Memory B cell (primary cell): ENCODE data around the gene LYST.
"Not testable (repeated sequence)": the region's sequence is repeated elsewhere in the genome, so short reads cannot be mapped to it uniquely, and the experiment has no call there.

Source experiments
- ATAC-seq: fragments of 150-1000 bp; cut with Tn5 transposase; 2 replicates; pipeline ENCODE4 v1.10.0; 2021; ENCODE audit warnings: low read depth, mild to moderate bottlenecking, moderate library complexity
- DNase-seq, 2 donors: peaks; one replicate each; pipeline ENCODE4 v3.0.0; 2022; ENCODE audit warnings: low spot score in 2 of 2
- H3K27ac Mint-ChIP-seq: one replicate; pipeline ENCODE4 v1.8.0; 2022; ENCODE audit warnings: mild to moderate bottlenecking, moderate library complexity, mixed read lengths
- H3K27me3 Mint-ChIP-seq: one replicate; pipeline ENCODE4 v1.8.0; 2022; ENCODE audit warnings: mixed read lengths
- H3K36me3 Mint-ChIP-seq: one replicate; pipeline ENCODE4 v1.8.0; 2022; ENCODE audit warnings: mild to moderate bottlenecking, mixed read lengths
- H3K4me1 Mint-ChIP-seq: one replicate; pipeline ENCODE4 v1.8.0; 2022; ENCODE audit warnings: mixed read lengths
- H3K4me3 Mint-ChIP-seq: one replicate; pipeline ENCODE4 v1.8.0; 2022; ENCODE audit warnings: mild to moderate bottlenecking, moderate library complexity, mixed read lengths
- H3K9me3 Mint-ChIP-seq: one replicate; pipeline ENCODE4 v1.8.0; 2022; ENCODE audit warnings: mixed read lengths

LYST gene

DNA sequence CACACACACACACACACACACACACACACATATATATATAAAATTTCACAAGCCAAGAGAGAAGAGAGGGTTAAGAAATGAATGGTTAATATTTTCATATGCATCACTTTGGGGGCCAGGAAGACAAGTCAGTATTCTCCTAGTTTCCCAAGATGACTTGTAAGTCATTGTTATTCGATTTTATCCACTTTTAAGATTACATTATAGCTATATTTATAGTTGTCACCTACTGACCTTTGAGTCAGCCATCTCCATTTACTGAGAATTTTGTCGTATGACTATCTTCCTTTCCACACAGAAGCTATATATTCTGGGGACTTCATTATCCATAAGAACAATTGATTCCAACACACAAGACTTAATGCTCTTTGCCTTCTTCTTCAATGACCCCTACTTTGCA lies 8.9 kb downstream of the LYST start:
- ATAC-seq: no peak
- H3K27me3 Mint-ChIP-seq: no peaks in the 10 kb centered on the region
- H3K27ac Mint-ChIP-seq: no peak overlapping the region
- H3K4me1 Mint-ChIP-seq: peaks cover 19% of the 10 kb centered on the region
- H3K4me3 Mint-ChIP-seq: no peak overlapping the region
- H3K9me3 Mint-ChIP-seq: peaks cover 2% of the 10 kb centered on the region
- H3K36me3 Mint-ChIP-seq: peaks cover 4% of the 10 kb centered on the region
- DNase-seq: no peak

GRCh38 chr1:235855811-235856429 lies 10.8 kb downstream of the LYST start:
- Mint-ChIP-seq H3K9me3 (peaks cover 2% of the 10 kb centered on the region), H3K36me3 (peaks cover 7% of the 10 kb centered on the region), H3K4me3 (no peak overlapping the region), H3K27ac (no peak overlapping the region), H3K27me3 (no peaks in the 10 kb centered on the region), H3K4me1 (peaks cover 20% of the 10 kb centered on the region)
- DNase-seq (no peak), ATAC-seq (peak; percentile 37)

- Mint-ChIP-seq H3K36me3 (peaks cover 11% of the 10 kb centered on the region), H3K4me3 (no peak overlapping the region), H3K27me3 (no peaks in the 10 kb centered on the region), H3K4me1 (peaks cover 35% of the 10 kb centered on the region), H3K27ac (no peak overlapping the region), H3K9me3 (peaks cover 2% of the 10 kb centered on the region)
- DNase-seq: no peak
- no peak for ATAC-seq
Measured at GRCh38 chr1:235854347-235854746, 12.4 kb downstream of the LYST start.

DNA sequence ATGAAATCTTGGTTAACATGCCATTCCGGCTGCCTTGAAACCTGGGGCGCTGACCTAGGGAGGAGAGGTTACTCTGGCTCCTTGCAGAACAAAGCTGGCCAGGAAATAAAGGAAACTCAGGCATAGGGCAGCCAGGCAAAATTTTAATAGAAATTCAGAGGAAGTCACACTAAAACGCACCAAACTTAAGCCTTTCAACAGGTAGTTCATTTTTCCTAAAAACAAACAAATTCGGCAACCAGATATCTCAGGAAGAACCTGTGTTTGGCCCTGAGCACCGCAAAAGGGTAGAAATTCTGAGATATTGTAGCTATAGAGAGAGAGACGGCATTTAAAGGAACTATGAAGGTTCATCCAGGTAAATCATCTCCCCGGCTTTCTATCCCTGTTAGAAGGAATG lies 13.1 kb downstream of the LYST start:
- no peak for ATAC-seq
- Mint-ChIP-seq H3K9me3 (peaks cover 3% of the 10 kb centered on the region), H3K27ac (no peak overlapping the region), H3K27me3 (no peaks in the 10 kb centered on the region), H3K4me3 (no peak overlapping the region), H3K36me3 (peaks cover 11% of the 10 kb centered on the region), H3K4me1 (peaks cover 41% of the 10 kb centered on the region)
- no peak for DNase-seq

GRCh38 chr1:235852887-235853286 lies 13.8 kb downstream of the LYST start:
- DNase-seq: no peak
- Mint-ChIP-seq H3K36me3 (peaks cover 13% of the 10 kb centered on the region), H3K9me3 (peaks cover 4% of the 10 kb centered on the region), H3K27me3 (no peaks in the 10 kb centered on the region), H3K4me3 (no peak overlapping the region), H3K4me1 (peaks cover 46% of the 10 kb centered on the region), H3K27ac (no peak overlapping the region)
- ATAC-seq: no peak

GRCh38 chr1:235851939-235852338 lies 14.8 kb downstream of the LYST start:
- no peak overlapping the region for H3K27ac Mint-ChIP-seq
- H3K27me3 Mint-ChIP-seq: no peaks in the 10 kb centered on the region
- no peak for ATAC-seq
- no peak overlapping the region for H3K4me3 Mint-ChIP-seq
- peaks cover 6% of the 10 kb centered on the region for H3K9me3 Mint-ChIP-seq
- no peak for DNase-seq
- H3K36me3 Mint-ChIP-seq: peaks cover 19% of the 10 kb centered on the region
- H3K4me1 Mint-ChIP-seq: peaks cover 48% of the 10 kb centered on the region

DNA sequence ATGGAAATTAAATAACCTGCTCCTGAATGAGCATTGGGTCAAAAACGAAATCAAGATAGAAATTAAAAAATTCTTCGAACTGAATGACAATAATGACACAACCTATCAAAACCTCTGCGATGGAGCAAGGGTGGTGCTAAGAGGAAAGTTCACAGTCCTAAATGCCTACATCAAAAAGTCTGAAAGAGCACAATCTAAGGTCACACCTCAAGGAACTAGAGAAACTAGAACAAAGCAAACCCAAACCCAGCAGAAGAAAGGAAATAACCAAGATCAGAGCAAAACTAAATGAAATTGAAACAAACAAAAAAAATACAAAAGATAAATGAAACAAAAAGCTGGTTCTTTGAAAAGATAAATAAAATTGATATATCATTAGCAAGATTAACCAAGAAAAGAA lies 18.5 kb downstream of the LYST start:
- H3K27me3 Mint-ChIP-seq, H3K4me3 Mint-ChIP-seq, H3K27ac Mint-ChIP-seq, DNase-seq, H3K9me3 Mint-ChIP-seq, ATAC-seq: not testable (repeated sequence)
- H3K4me1 Mint-ChIP-seq: peaks cover 49% of the 10 kb centered on the region
- peaks cover 27% of the 10 kb centered on the region for H3K36me3 Mint-ChIP-seq

- peaks cover 61% of the 10 kb centered on the region for H3K4me1 Mint-ChIP-seq
- not testable (repeated sequence) for H3K9me3 Mint-ChIP-seq, ATAC-seq, DNase-seq, H3K4me3 Mint-ChIP-seq, H3K27me3 Mint-ChIP-seq
- H3K27ac Mint-ChIP-seq: peak overlapping the region; percentile 4
- peaks cover 25% of the 10 kb centered on the region for H3K36me3 Mint-ChIP-seq
Measured at GRCh38 chr1:235845656-235846107, 21.0 kb downstream of the LYST start.

GRCh38 chr1:235844776-235845175 lies 21.9 kb downstream of the LYST start:
- peaks cover 58% of the 10 kb centered on the region for H3K4me1 Mint-ChIP-seq

DNA sequence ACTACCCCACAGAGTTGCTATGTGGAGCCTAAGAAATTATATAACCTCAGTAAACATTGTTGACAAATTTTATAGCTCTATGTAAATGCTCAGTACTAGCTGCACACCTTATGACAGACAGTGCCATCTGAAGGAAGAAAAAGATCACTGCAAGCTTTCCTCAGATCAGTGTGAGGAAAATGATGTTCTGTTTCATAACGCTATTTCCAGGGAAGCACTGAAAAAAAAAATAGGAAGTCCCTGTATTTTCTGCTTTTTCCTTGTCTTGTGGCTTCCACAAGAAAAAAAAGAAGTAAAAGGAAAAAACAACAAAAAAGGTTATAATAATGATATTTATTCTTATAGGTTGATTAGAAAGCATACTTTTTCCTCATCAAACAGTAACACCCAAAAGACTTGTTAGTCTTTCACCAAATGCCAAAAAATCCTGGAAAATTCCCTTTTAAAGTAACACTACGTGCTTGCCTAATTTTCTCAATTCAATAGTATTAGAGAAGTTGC lies 23.2 kb downstream of the LYST start:
- Mint-ChIP-seq H3K36me3 (peaks cover 27% of the 10 kb centered on the region), H3K4me3 (no peak overlapping the region), H3K9me3 (peaks cover 7% of the 10 kb centered on the region), H3K27ac (peak overlapping the region; percentile 82), H3K4me1 (peaks cover 52% of the 10 kb centered on the region), H3K27me3 (no peaks in the 10 kb centered on the region)
- no peak for DNase-seq
- ATAC-seq: peak; percentile 67

More at GRCh38 chr1:235844776-235845175, 21.9 kb downstream of the LYST start:
- peaks cover 25% of the 10 kb centered on the region for H3K36me3 Mint-ChIP-seq
- DNase-seq (no peak), ATAC-seq (no peak)
- H3K9me3 Mint-ChIP-seq: peaks cover 9% of the 10 kb centered on the region
- H3K27ac Mint-ChIP-seq: no peak overlapping the region
- no peaks in the 10 kb centered on the region for H3K27me3 Mint-ChIP-seq
- H3K4me3 Mint-ChIP-seq: no peak overlapping the region

DNA sequence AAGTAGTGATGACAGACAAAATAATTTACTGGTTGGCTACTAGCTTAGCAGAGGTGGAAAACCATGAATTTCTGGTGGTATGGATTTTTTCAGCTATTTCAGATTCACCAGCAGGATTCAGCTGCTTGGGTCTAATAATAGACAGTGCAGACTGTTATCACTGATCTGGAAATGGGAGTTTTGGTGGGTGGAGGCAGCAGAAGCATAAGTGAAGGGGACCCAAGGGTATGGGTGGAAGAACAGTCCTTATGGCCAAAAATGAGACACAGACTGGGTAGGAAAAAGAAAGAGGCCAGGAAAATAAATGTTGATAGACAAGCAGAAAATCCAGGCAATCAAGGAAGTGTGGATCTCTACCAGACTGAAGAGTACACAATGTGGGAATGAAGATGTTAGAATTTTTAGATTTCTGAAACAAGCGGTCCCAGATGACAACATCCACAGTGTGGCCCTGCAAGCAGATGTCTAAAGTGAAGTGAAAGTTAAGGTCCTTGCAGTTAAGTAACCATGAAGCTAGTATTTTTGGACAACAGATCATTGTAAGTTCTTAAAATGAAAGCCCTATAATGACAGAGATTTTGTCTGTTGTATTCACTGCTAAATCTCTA lies 24.7 kb downstream of the LYST start:
- Mint-ChIP-seq H3K9me3 (peaks cover 4% of the 10 kb centered on the region), H3K27ac (peak overlapping the region; percentile 82), H3K4me3 (peak overlapping the region; percentile 68), H3K27me3 (no peaks in the 10 kb centered on the region), H3K4me1 (peaks cover 39% of the 10 kb centered on the region), H3K36me3 (peaks cover 16% of the 10 kb centered on the region)
- ATAC-seq (peak; percentile 87), DNase-seq (peak in 1 of 2 donors; percentile 14)

DNA sequence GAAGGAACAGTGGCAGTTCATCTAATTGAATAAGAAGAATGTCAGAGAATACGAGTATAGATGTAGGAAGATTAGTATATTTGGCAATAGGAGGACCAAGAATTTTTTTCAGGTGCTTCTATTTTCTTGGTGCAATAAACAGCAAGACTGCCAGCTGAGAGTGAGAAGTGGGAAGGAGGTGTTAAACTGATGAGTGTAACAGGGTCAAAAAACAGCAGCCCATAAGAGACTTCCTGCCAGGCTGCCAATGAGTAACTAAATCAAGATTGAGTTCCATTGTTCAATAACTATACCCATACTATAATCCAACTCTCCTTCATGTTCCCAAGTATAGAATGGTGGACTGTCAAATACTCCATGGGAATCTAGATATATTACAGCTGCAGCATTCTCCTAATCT lies 28.7 kb downstream of the LYST start:
- Mint-ChIP-seq H3K27me3 (no peaks in the 10 kb centered on the region), H3K4me1 (peaks cover 29% of the 10 kb centered on the region), H3K36me3 (peaks cover 7% of the 10 kb centered on the region), H3K4me3 (no peak overlapping the region), H3K27ac (no peak overlapping the region), H3K9me3 (no peaks in the 10 kb centered on the region)
- ATAC-seq (no peak), DNase-seq (no peak)

DNA sequence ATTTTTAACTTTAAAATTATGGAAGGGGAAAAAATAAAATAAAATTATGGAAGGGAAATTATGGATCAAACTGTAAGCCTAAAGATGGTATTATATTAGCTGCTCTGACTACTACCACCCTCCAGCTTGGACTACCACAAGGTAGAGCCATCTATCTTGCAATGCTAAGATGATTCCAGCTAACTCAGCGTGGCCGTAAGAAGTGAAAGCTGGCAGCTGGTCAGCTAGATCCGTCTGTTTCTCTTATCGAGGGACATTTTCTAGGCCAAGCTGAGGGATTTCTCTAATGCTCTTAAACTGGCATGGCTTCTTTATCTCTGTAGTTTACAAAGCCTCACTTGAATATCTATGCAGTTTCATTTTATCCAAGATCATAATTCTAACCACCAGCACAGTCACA lies 31.5 kb downstream of the LYST start:
- Mint-ChIP-seq H3K4me3 (no peak overlapping the region), H3K27ac (no peak overlapping the region), H3K9me3 (no peaks in the 10 kb centered on the region), H3K4me1 (peaks cover 15% of the 10 kb centered on the region), H3K27me3 (no peaks in the 10 kb centered on the region), H3K36me3 (peaks cover 10% of the 10 kb centered on the region)
- DNase-seq (no peak), ATAC-seq (no peak)

DNA sequence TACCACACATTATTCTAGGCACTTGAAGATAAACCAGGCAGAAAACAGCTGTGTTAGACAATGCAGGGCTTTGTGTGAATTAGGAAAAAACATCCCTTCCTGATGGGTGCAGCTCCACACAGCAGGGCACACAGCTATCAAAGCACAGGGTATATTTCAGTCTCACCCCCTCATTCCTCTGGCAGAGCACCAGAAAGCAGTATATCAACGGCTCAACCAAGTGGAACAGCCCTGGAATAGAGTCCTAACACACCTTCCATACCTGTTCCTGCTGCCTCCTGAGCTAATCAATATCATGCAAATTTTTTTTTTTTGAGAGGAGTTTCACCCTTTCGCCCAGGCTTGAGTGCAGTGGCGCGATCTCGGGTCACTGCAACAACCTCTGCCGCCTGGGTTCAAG lies 32.1 kb downstream of the LYST start:
- DNase-seq: no peak
- peaks cover 10% of the 10 kb centered on the region for H3K4me1 Mint-ChIP-seq
- no peak overlapping the region for H3K4me3 Mint-ChIP-seq
- H3K27me3 Mint-ChIP-seq: no peaks in the 10 kb centered on the region
- no peak for ATAC-seq
- peaks cover 6% of the 10 kb centered on the region for H3K36me3 Mint-ChIP-seq
- H3K9me3 Mint-ChIP-seq: no peaks in the 10 kb centered on the region
- no peak overlapping the region for H3K27ac Mint-ChIP-seq

DNA sequence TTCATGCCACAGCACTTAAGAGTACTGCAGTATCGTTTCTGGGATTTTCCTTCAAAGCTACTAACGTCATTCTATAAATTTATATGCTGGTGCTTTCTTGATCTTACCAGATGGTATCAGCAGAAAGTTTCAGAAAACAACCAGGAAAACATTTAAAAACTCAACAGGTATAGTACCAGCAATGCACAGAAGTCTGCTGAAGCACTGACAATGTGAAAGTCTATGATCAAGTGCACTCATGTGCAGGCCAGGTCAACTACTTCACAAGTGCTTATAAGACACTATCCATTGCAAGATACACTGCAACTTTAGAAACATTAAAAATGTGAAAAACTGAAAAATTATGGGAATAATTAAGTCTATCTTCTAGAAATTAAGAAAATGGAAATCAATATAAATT lies 34.7 kb downstream of the LYST start:
- H3K4me1 Mint-ChIP-seq: peaks cover 4% of the 10 kb centered on the region
- peaks cover 9% of the 10 kb centered on the region for H3K36me3 Mint-ChIP-seq
- DNase-seq (no peak), ATAC-seq (no peak)
- no peaks in the 10 kb centered on the region for H3K27me3 Mint-ChIP-seq
- no peak overlapping the region for H3K4me3 Mint-ChIP-seq
- H3K27ac Mint-ChIP-seq: no peak overlapping the region
- H3K9me3 Mint-ChIP-seq: no peaks in the 10 kb centered on the region
